ENCODE data around the gene SMOC2.

The SMOC2 gene

GRCh38 chr6:168631564-168631963 is 190.6 kb downstream of the SMOC2 start:
- H3K27me3 Mint-ChIP-seq (ENCODE audit: low read depth, poor library complexity) = no peaks in the 10 kb centered on the region
- no peak for DNase-seq
- peaks cover 10% of the 10 kb centered on the region for H3K36me3 Mint-ChIP-seq (ENCODE audit: low read depth)
- no peak overlapping the region for H3K4me3 Mint-ChIP-seq
- peaks cover 72% of the 10 kb centered on the region for H3K4me1 Mint-ChIP-seq
- H3K27ac Mint-ChIP-seq = no peak overlapping the region
- TF ChIP-seq, protein P1, sequence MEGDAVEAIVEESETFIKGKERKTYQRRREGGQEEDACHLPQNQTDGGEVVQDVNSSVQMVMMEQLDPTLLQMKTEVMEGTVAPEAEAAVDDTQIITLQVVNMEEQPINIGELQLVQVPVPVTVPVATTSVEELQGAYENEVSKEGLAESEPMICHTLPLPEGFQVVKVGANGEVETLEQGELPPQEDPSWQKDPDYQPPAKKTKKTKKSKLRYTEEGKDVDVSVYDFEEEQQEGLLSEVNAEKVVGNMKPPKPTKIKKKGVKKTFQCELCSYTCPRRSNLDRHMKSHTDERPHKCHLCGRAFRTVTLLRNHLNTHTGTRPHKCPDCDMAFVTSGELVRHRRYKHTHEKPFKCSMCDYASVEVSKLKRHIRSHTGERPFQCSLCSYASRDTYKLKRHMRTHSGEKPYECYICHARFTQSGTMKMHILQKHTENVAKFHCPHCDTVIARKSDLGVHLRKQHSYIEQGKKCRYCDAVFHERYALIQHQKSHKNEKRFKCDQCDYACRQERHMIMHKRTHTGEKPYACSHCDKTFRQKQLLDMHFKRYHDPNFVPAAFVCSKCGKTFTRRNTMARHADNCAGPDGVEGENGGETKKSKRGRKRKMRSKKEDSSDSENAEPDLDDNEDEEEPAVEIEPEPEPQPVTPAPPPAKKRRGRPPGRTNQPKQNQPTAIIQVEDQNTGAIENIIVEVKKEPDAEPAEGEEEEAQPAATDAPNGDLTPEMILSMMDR (IDR thresholded peaks at IDR 0.05) = no peak
- peaks cover 9% of the 10 kb centered on the region for H3K9me3 Mint-ChIP-seq

DNA sequence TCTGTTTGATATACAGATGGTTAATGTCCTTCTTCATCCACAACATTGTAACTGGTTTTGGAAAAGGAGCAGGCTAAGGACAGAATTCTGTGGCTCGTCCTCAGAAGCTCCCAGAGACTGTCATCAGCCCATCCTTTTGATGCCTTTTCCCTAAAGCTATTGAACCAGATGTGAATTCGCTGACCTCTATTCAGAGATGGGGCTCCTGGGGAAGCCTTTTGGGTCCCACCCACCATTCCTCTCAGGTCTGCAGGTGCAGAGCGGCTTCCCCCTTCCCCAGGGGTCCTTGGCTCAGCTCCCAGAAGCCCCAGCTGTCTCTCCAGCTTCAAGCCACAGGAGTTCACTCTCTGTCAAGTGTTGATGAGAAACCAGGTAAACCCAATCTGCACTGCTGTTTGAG is 191.7 kb downstream of the SMOC2 start:
- H3K4me1 Mint-ChIP-seq = peaks cover 69% of the 10 kb centered on the region
- H3K27me3 Mint-ChIP-seq (ENCODE audit: low read depth, poor library complexity) = no peaks in the 10 kb centered on the region
- peaks cover 10% of the 10 kb centered on the region for H3K36me3 Mint-ChIP-seq (ENCODE audit: low read depth)
- TF ChIP-seq, protein P1 (IDR thresholded peaks at IDR 0.05) = no peak
- no peak overlapping the region for H3K4me3 Mint-ChIP-seq
- no peak for DNase-seq
- no peak overlapping the region for H3K27ac Mint-ChIP-seq
- H3K9me3 Mint-ChIP-seq = peaks cover 9% of the 10 kb centered on the region

DNA sequence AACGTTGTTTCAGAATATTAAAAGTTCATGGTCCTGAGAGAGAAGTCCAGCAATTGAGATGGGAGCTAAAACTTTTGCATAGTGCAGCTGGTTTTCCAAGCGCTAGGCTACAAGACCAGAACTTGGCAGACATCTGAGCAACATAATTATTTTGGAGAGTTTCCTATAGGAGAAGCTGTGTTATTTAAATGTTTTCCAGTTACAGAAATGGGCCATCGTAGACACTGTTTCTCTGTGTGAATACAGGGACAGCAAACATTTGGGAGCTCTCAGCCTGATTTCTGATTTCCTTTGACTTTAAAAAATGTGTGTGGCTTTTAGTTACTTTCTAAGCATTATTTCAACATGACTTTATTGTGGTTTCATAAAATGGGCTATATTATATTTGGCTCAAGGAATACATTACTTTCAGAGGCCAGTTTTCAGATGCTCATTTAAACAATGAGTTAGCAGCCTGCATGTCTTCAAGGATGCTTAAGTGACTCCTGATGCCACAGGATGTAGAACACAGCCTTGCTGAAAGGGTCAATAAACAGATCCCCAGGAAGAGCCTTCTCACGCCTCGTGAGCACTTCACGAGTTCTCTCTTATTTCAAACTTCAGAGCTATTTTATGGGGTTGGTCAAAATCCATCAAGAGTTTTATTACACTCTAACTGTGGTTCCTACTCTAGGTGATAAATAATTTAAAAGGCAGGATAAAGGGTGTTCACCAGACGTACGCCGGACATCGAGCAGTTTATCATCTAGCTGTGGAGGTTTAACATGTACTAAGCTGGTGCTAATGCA is 193.8 kb downstream of the SMOC2 start:
- H3K36me3 Mint-ChIP-seq (ENCODE audit: low read depth) = peaks cover 10% of the 10 kb centered on the region
- no peaks in the 10 kb centered on the region for H3K27me3 Mint-ChIP-seq (ENCODE audit: low read depth, poor library complexity)
- peaks cover 9% of the 10 kb centered on the region for H3K9me3 Mint-ChIP-seq
- H3K4me3 Mint-ChIP-seq = no peak overlapping the region
- H3K27ac Mint-ChIP-seq = peak overlapping the region; percentile 47
- DNase-seq = no peak
- TF ChIP-seq, protein P1 (IDR thresholded peaks at IDR 0.05) = no peak
- peaks cover 67% of the 10 kb centered on the region for H3K4me1 Mint-ChIP-seq

DNA sequence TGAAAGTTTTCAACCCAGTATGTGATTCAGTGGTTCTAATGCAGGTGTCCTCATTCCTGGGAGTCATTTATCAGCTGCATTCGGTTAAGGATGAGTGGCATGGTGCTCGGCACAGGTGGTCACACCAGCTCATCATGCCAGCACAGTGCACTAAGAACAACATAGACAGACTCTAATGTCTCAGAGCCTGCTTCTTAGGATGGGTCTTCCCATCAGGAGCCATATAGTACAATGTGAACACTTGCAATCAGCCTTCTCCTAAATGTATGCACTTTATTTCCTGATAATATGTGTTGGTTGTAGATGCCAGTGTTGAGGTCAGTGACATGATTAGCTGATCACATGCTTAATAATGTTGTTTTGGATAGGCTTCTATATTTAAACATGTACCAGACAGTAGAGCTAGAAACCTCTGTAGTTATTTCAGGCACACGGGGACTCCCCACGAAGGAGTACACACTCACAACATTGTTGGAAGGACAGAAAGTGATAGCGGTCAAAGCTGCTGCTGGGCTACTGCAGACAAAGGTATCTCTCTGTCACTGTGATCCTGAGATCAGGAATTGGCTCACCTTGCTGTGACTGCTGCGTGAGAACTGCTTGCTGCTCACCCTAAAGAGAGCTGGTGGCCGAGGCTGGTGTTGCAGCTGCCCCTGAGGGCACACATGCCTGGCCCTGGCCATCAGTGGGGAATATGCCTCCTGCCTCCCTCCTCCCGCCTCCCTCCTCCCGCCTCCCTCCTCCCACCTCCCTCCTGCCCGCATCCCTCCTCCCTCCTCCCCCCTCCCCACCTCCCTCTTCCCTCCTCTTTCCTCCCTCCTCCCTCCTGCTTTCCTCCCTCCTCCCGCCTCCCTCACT is 195.4 kb downstream of the SMOC2 start:
- no peaks in the 10 kb centered on the region for H3K27me3 Mint-ChIP-seq (ENCODE audit: low read depth, poor library complexity)
- peaks cover 70% of the 10 kb centered on the region for H3K4me1 Mint-ChIP-seq
- no peak overlapping the region for H3K4me3 Mint-ChIP-seq
- TF ChIP-seq, protein P1 (IDR thresholded peaks at IDR 0.05) = no peak
- peaks cover 10% of the 10 kb centered on the region for H3K36me3 Mint-ChIP-seq (ENCODE audit: low read depth)
- no peak overlapping the region for H3K27ac Mint-ChIP-seq
- no peak for DNase-seq
- H3K9me3 Mint-ChIP-seq = peaks cover 9% of the 10 kb centered on the region

GRCh38 chr6:168637834-168638233 is 196.8 kb downstream of the SMOC2 start:
- H3K36me3 Mint-ChIP-seq (ENCODE audit: low read depth) = peaks cover 6% of the 10 kb centered on the region
- H3K27ac Mint-ChIP-seq = peak overlapping the region; percentile 7
- no peak overlapping the region for H3K4me3 Mint-ChIP-seq
- H3K9me3 Mint-ChIP-seq = peaks cover 9% of the 10 kb centered on the region
- no peaks in the 10 kb centered on the region for H3K27me3 Mint-ChIP-seq (ENCODE audit: low read depth, poor library complexity)
- DNase-seq = no peak
- peaks cover 72% of the 10 kb centered on the region for H3K4me1 Mint-ChIP-seq
- TF ChIP-seq, protein P1 (IDR thresholded peaks at IDR 0.05) = no peak

Data from nephron progenitor cell (in vitro differentiated cells).